ENCODE results near the gene SLC24A2. TPM values are rescaled to one million over a fixed set of nuclear protein-coding genes. Genes with fewer than 3 reads are reported as not detected.

SLC24A2 gene
- total RNA-seq, 6 donors from 2014 or later: 0.03 TPM; not detected in 5

GRCh38 chr9:19754921-19755320, 33.9 kb downstream of the SLC24A2 start:
- WGBS, 2 donors: 85 to 98% methylated on average over 2 of the region's 2 CpGs
- no peak for TF ChIP-seq CTCF (IDR thresholded peaks at IDR 0.05)
- no peak for TF ChIP-seq POLR2A (IDR thresholded peaks at IDR 0.05)
- TF ChIP-seq POLR2AphosphoS5 (IDR thresholded peaks at IDR 0.05): no peak
- TF ChIP-seq EP300 (IDR thresholded peaks at IDR 0.05): no peak
- Histone ChIP-seq H3K27ac (no peak overlapping the region), H3K4me3 (no peak overlapping the region), H3K4me1 (no peaks in the 10 kb centered on the region), H3K36me3 (no peaks in the 10 kb centered on the region), H3K27me3 (no peaks in the 10 kb centered on the region), H3K9me3 (no peaks in the 10 kb centered on the region)
- DNase-seq: no peak
- no peak for ATAC-seq (ENCODE audit: low FRiP score in 2 of 2)

- 46 to 47% methylated on average over 4 of the region's 4 CpGs for WGBS, 2 donors
- no peaks in the 10 kb centered on the region for H3K36me3 ChIP-seq
- no peak for DNase-seq
- ATAC-seq (ENCODE audit: low FRiP score in 2 of 2): no peak
- H3K9me3 ChIP-seq: no peaks in the 10 kb centered on the region
- TF ChIP-seq EP300 (IDR thresholded peaks at IDR 0.05) (no peak), POLR2AphosphoS5 (IDR thresholded peaks at IDR 0.05) (no peak), POLR2A (IDR thresholded peaks at IDR 0.05) (no peak), CTCF (IDR thresholded peaks at IDR 0.05) (no peak)
- no peak overlapping the region for H3K27ac ChIP-seq
- no peak overlapping the region for H3K4me3 ChIP-seq
- H3K4me1 ChIP-seq: no peaks in the 10 kb centered on the region
- H3K27me3 ChIP-seq: no peaks in the 10 kb centered on the region
Measured at GRCh38 chr9:19748278-19749126, 40.3 kb downstream of the SLC24A2 start.

- Histone ChIP-seq H3K9me3 (no peaks in the 10 kb centered on the region), H3K27ac (no peak overlapping the region), H3K4me3 (no peak overlapping the region), H3K27me3 (no peaks in the 10 kb centered on the region), H3K36me3 (no peaks in the 10 kb centered on the region), H3K4me1 (no peaks in the 10 kb centered on the region)
- DNase-seq (no peak), ATAC-seq (ENCODE audit: low FRiP score in 2 of 2) (no peak)
- WGBS, 2 donors: 90 to 91% methylated on average over 2 of the region's 2 CpGs
- no peak for TF ChIP-seq POLR2A (IDR thresholded peaks at IDR 0.05)
- TF ChIP-seq EP300 (IDR thresholded peaks at IDR 0.05): no peak
- no peak for TF ChIP-seq POLR2AphosphoS5 (IDR thresholded peaks at IDR 0.05)
Measured at GRCh38 chr9:19746223-19746622, 42.6 kb downstream of the SLC24A2 start.

- no peak for TF ChIP-seq POLR2AphosphoS5 (IDR thresholded peaks at IDR 0.05)
- no peak for TF ChIP-seq CTCF (IDR thresholded peaks at IDR 0.05)
- TF ChIP-seq EP300 (IDR thresholded peaks at IDR 0.05): no peak
- TF ChIP-seq POLR2A (IDR thresholded peaks at IDR 0.05): no peak
- no peaks in the 10 kb centered on the region for H3K9me3 ChIP-seq
- H3K27ac ChIP-seq: no peak overlapping the region
- H3K4me1 ChIP-seq: no peaks in the 10 kb centered on the region
- ATAC-seq (ENCODE audit: low FRiP score in 2 of 2) (no peak), DNase-seq (no peak)
- 55 to 63% methylated on average over 4 of the region's 4 CpGs for WGBS, 2 donors
- H3K36me3 ChIP-seq: no peaks in the 10 kb centered on the region
- no peak overlapping the region for H3K4me3 ChIP-seq
- H3K27me3 ChIP-seq: no peaks in the 10 kb centered on the region
Measured at GRCh38 chr9:19741178-19741577, 47.7 kb downstream of the SLC24A2 start.
